ENCODE results near the gene FOXN3.
"Not testable (repeated sequence)": the region's sequence is repeated elsewhere in the genome, so short reads cannot be mapped to it uniquely, and the experiment has no call there.

The FOXN3 gene

GRCh38 chr14:89226801-89227495 lies 190.1 kb downstream of the FOXN3 start:
- no peak for DNase-seq

GRCh38 chr14:89225607-89226006 lies 191.4 kb downstream of the FOXN3 start:
- DNase-seq, result no peak

GRCh38 chr14:89221109-89221810 lies 195.8 kb downstream of the FOXN3 start:
- DNase-seq, result peak in 1 of 2 donors; percentile 28

- DNase-seq, result no peak
Observed at GRCh38 chr14:89219051-89219450, 198.0 kb downstream of the FOXN3 start.

GRCh38 chr14:89217891-89218290 lies 199.1 kb downstream of the FOXN3 start:
- DNase-seq, result no peak

GRCh38 chr14:89215531-89215930 lies 201.5 kb downstream of the FOXN3 start:
- no peak for DNase-seq

- no peak for DNase-seq
Observed at GRCh38 chr14:89215114-89215513, 201.9 kb downstream of the FOXN3 start.

GRCh38 chr14:89214221-89214965 lies 202.6 kb downstream of the FOXN3 start:
- DNase-seq, result peak; percentile 15 to 28

GRCh38 chr14:89212386-89213235 lies 204.4 kb downstream of the FOXN3 start:
- no peak for DNase-seq

GRCh38 chr14:89209558-89209957 lies 207.5 kb downstream of the FOXN3 start:
- DNase-seq, result no peak

GRCh38 chr14:89207925-89208328 lies 209.1 kb downstream of the FOXN3 start:
- no peak for DNase-seq

GRCh38 chr14:89206389-89207031 lies 210.5 kb downstream of the FOXN3 start:
- DNase-seq, result no peak

GRCh38 chr14:89205137-89205740 lies 211.8 kb downstream of the FOXN3 start:
- DNase-seq, result no peak

- DNase-seq, result no peak
Observed at GRCh38 chr14:89202413-89203190, 214.4 kb downstream of the FOXN3 start.

- DNase-seq, result no peak
Observed at GRCh38 chr14:89201645-89202044, 215.4 kb downstream of the FOXN3 start.

- DNase-seq, result not testable (repeated sequence)
Observed at GRCh38 chr14:89199357-89199756, 217.7 kb downstream of the FOXN3 start.

GRCh38 chr14:89198544-89199329 lies 218.3 kb downstream of the FOXN3 start:
- no peak for DNase-seq

- no peak for DNase-seq
Observed at GRCh38 chr14:89197623-89198022, 219.4 kb downstream of the FOXN3 start.

- no peak for DNase-seq
Observed at GRCh38 chr14:89196545-89196944, 220.5 kb downstream of the FOXN3 start.

- no peak for DNase-seq
Observed at GRCh38 chr14:89194376-89194775, 222.7 kb downstream of the FOXN3 start.
